GM21529 (cell line): ENCODE data around the gene PHACTR4.
"Not testable (repeated sequence)": the region's sequence is repeated elsewhere in the genome, so short reads cannot be mapped to it uniquely, and the experiment has no call there.

Experiments used
- ATAC-seq: cut with Tn5 transposase; IDR thresholded peaks from one replicate; pipeline ENCODE4 v1.9.1; 2021; ENCODE audit not compliant: unreplicated experiment

PHACTR4 gene

GRCh38 chr1:28519946-28520725, 150.6 kb downstream of the PHACTR4 start:
- no peak for ATAC-seq

- ATAC-seq: not testable (repeated sequence)
These were observed 151.3 kb downstream of the PHACTR4 start for GRCh38 chr1:28520796-28521195.

- no peak for ATAC-seq
These were observed 152.1 kb downstream of the PHACTR4 start for GRCh38 chr1:28521502-28522164.

- ATAC-seq: not testable (repeated sequence)
These were observed 153.0 kb downstream of the PHACTR4 start for GRCh38 chr1:28522537-28522936.

GRCh38 chr1:28525002-28525642, 155.6 kb downstream of the PHACTR4 start:
- not testable (repeated sequence) for ATAC-seq

GRCh38 chr1:28526886-28527285, 157.3 kb downstream of the PHACTR4 start:
- ATAC-seq: no peak

GRCh38 chr1:28530456-28530855, 160.9 kb downstream of the PHACTR4 start:
- ATAC-seq: no peak

- ATAC-seq: no peak
These were observed 165.1 kb downstream of the PHACTR4 start for GRCh38 chr1:28534671-28535070.

- ATAC-seq: no peak
These were observed 165.6 kb downstream of the PHACTR4 start for GRCh38 chr1:28535180-28535579.

GRCh38 chr1:28537457-28538199, 168.1 kb downstream of the PHACTR4 start:
- ATAC-seq: no peak

GRCh38 chr1:28538286-28538685, 168.7 kb downstream of the PHACTR4 start:
- ATAC-seq: no peak

GRCh38 chr1:28540651-28541050, 171.1 kb downstream of the PHACTR4 start:
- no peak for ATAC-seq

GRCh38 chr1:28541414-28542015, 172.0 kb downstream of the PHACTR4 start:
- not testable (repeated sequence) for ATAC-seq

- no peak for ATAC-seq
These were observed 175.7 kb downstream of the PHACTR4 start for GRCh38 chr1:28545246-28545628.

- ATAC-seq: no peak
These were observed 178.8 kb downstream of the PHACTR4 start for GRCh38 chr1:28548318-28548717.
